HAP-1 (cell line): ENCODE measurements around the gene UGT8.
A peak's percentile ranks its signal among the peaks of the same experiment; 100 is the strongest.
"Not testable (repeated sequence)": the region's sequence is repeated elsewhere in the genome, so short reads cannot be mapped to it uniquely, and the experiment has no call there.

Source experiments
- DNase-seq, 2 experiments: peaks; one replicate each; pipeline ENCODE4 v3.0.0-alpha.2; 2016 to 2020; ENCODE audit warnings: low spot score in 2 of 2
- H3K27me3 ChIP-seq: fragments of 250-450 bp; sonication (Bioruptor Pico); 2 replicates; pipeline ENCODE4 v1.5.1; 2020; ENCODE audit warnings: low read depth, mild to moderate bottlenecking, moderate library complexity
- H3K36me3 ChIP-seq: fragments of 250-450 bp; sonication (Bioruptor Pico); replicated peaks from 2 replicates; pipeline ENCODE4 v1.5.1; 2020; ENCODE audit warnings: mild to moderate bottlenecking
- H3K4me1 ChIP-seq: fragments of 250-450 bp; sonication (Bioruptor Pico); 2 replicates; pipeline ENCODE4 v1.5.1; 2020; ENCODE audit warnings: mild to moderate bottlenecking
- H3K4me3 ChIP-seq: fragments of 250-450 bp; sonication (Bioruptor Pico); 2 replicates; pipeline ENCODE4 v1.5.1; 2020; ENCODE audit warnings: mild to moderate bottlenecking, moderate library complexity
- H3K9me3 ChIP-seq: fragments of 250-450 bp; sonication (Bioruptor Pico); 2 replicates; pipeline ENCODE4 v1.5.1; 2020; ENCODE audit warnings: mild to moderate bottlenecking, moderate library complexity
- in situ Hi-C: fragments of 300-500 bp; cut with MboI; formaldehyde crosslinking; loops from 3 replicates; pipeline ENCODE4 v1.14.3; 2020; ENCODE audit warnings: low sequenced_read_pairs, inconsistent platforms, mixed read lengths

The UGT8 gene

GRCh38 chr4:114636192-114636935 lies 37.8 kb downstream of the UGT8 start:
- in situ Hi-C loops: no loop called here
- Histone ChIP-seq H3K9me3 (no peaks in the 10 kb centered on the region), H3K4me3 (no peak overlapping the region), H3K27me3 (no peaks in the 10 kb centered on the region), H3K4me1 (no peaks in the 10 kb centered on the region), H3K36me3 (no peaks in the 10 kb centered on the region)
- DNase-seq: no peak

DNA sequence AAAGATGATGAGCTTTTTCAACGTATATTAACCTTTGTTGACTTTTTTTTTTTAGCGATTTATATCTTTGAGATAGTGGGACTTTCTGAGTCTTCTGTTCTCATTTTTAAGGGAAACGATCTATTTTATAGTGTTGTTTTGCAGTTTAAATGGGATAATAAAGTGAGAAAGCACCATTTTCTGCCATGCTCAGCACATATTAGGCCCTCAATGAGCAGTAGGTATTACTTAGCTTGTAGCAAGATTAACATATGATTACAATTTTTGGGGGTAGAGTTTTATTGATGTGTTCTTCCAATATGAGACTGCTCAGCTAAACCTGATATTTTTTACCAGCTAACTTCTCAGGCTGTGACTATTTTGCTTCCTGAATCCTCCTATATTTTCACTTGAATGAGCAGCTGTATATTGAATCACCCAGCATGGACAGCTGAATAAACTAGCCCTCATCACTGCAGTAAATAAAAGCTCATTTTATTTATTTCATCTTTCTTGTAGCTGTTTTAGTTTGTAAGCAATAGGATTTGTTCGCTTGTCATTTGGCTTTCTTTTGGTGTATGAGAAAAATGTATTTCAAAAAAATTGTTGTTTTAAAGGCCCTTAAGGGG lies 43.7 kb downstream of the UGT8 start:
- Histone ChIP-seq H3K9me3 (no peaks in the 10 kb centered on the region), H3K36me3 (no peaks in the 10 kb centered on the region), H3K4me3 (no peak overlapping the region), H3K4me1 (no peaks in the 10 kb centered on the region), H3K27me3 (no peaks in the 10 kb centered on the region)
- in situ Hi-C loops: no loop called here
- DNase-seq: no peak

DNA sequence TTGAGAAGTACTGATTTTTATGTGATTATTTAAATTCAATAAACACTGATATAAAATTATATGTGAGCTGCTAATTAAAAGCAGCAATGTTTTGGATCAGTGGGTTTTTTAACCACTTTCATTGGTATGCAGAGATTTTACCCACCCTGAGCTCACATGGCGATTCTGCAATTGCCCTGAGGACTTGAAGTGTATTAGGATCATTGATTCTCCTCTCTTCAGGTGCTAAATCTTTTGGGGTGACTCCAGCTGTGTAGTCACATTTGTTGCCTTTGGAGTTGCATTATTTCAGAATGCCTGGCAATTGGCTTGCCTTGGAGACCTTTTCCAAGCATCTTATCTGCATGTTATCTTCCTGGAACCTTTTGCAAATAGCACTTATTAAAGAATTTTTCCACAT lies 51.3 kb downstream of the UGT8 start:
- Histone ChIP-seq H3K9me3 (no peaks in the 10 kb centered on the region), H3K27me3 (no peaks in the 10 kb centered on the region), H3K36me3 (no peaks in the 10 kb centered on the region), H3K4me3 (no peak overlapping the region), H3K4me1 (no peaks in the 10 kb centered on the region)
- in situ Hi-C loops: loop anchor here (10.0 kb wide), 1 partner anchor 235 kb away; no protein-coding TSS in a partner anchor
- DNase-seq: no peak

DNA sequence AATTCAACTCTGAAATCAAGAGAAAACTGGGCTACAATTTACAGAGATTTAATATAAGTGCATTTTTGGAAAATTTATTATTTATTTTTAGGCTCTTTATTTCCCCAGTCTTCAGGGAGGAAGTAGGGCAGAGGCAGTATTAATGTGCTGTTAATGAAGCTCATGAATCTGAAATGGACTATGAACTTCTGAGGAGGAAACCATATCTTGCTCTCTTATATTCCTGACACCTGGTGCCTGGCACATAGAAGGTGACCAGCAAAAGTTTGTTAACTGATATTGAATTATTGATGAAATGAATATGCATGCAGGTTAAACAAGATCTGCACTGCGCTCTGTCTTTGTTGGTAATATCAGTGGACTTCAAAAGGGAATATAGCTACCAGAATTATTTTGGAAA lies 55.1 kb downstream of the UGT8 start:
- Histone ChIP-seq H3K4me3 (no peak overlapping the region), H3K36me3 (no peaks in the 10 kb centered on the region), H3K9me3 (no peaks in the 10 kb centered on the region), H3K27me3 (no peaks in the 10 kb centered on the region), H3K4me1 (no peaks in the 10 kb centered on the region)
- in situ Hi-C loops: loop anchor here (10.0 kb wide), 1 partner anchor 239 kb away; no protein-coding TSS in a partner anchor
- no peak for DNase-seq

GRCh38 chr4:114654592-114654991 lies 56.0 kb downstream of the UGT8 start:
- no peaks in the 10 kb centered on the region for H3K9me3 ChIP-seq
- no peaks in the 10 kb centered on the region for H3K27me3 ChIP-seq
- H3K4me3 ChIP-seq: no peak overlapping the region
- no peak for DNase-seq
- H3K4me1 ChIP-seq: no peaks in the 10 kb centered on the region
- in situ Hi-C loops: loop anchor here (10.0 kb wide), 1 partner anchor 240 kb away; no protein-coding TSS in a partner anchor
- H3K36me3 ChIP-seq: no peaks in the 10 kb centered on the region

DNA sequence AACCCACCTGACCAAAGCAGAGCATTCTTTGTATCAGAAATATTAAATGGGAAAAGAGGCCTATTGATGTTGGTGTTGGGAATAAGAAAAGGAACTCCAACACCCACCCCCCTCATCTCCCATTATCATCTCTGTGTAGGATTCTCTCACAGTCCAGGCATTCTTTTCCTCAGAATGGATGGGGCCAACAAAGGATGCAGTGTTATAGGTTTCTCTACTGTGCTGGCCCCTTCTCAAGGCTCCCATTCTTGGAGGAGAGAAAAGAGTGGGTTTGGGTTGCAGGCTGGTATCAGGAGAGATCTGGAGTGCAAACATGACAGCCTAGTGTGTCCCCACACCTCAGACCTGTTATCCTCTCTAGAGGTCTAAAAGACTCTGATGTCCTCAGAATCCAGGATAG lies 59.6 kb downstream of the UGT8 start:
- Histone ChIP-seq H3K27me3 (no peaks in the 10 kb centered on the region), H3K36me3 (no peaks in the 10 kb centered on the region), H3K4me1 (no peaks in the 10 kb centered on the region), H3K4me3 (no peak overlapping the region), H3K9me3 (no peaks in the 10 kb centered on the region)
- DNase-seq: no peak
- in situ Hi-C loops: loop anchor here (10.0 kb wide), 1 partner anchor 243 kb away; no protein-coding TSS in a partner anchor

DNA sequence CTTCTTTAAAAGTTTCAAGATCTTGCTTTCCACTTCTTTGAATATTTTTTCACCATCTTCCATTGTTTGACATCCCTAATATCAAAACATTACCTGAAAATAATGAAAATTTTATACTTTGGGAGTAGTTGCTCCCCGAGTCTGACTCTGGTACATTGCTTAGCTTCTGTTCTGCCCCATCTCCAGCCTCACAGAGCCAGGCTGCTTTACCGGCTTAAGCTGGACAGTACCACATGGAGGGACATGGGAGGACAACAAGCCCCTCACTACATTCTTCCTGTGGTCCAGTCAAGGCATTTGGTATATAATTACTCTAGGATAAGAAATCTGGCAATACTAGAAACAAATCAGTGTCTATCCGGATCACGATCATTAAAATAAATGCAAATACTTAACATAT lies 60.2 kb downstream of the UGT8 start:
- H3K4me3 ChIP-seq: no peak overlapping the region
- in situ Hi-C loops: loop anchor here (10.0 kb wide), 1 partner anchor 244 kb away; no protein-coding TSS in a partner anchor
- no peaks in the 10 kb centered on the region for H3K9me3 ChIP-seq
- H3K27me3 ChIP-seq: no peaks in the 10 kb centered on the region
- no peaks in the 10 kb centered on the region for H3K36me3 ChIP-seq
- H3K4me1 ChIP-seq: no peaks in the 10 kb centered on the region
- DNase-seq: no peak

GRCh38 chr4:114659386-114660008 lies 60.9 kb downstream of the UGT8 start:
- in situ Hi-C loops: loop anchor here (10.0 kb wide), 1 partner anchor 245 kb away; no protein-coding TSS in a partner anchor
- no peak overlapping the region for H3K4me3 ChIP-seq
- H3K36me3 ChIP-seq: no peaks in the 10 kb centered on the region
- no peaks in the 10 kb centered on the region for H3K4me1 ChIP-seq
- no peaks in the 10 kb centered on the region for H3K27me3 ChIP-seq
- no peaks in the 10 kb centered on the region for H3K9me3 ChIP-seq
- peak; percentile 70 to 78 for DNase-seq

DNA sequence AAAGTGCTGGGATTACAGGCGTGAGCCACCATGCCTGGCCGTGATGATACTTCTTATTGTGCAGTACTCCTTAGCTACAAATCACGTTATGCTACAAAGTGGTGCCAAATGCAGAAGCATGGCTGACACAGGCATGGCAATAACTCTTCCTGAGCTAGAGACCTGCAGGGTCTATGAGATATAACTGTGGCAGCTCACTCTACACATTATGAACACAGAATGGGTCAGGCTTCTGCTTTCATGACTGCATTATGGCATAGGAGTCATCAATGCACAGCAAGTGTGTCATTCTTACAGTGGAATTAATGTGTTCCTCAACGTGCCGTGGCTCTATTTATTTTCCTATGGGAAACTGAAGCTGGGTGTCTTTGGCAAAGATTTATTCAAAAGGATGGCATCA lies 64.5 kb downstream of the UGT8 start:
- no peak overlapping the region for H3K4me3 ChIP-seq
- H3K36me3 ChIP-seq: no peaks in the 10 kb centered on the region
- no peak for DNase-seq
- H3K9me3 ChIP-seq: no peaks in the 10 kb centered on the region
- H3K27me3 ChIP-seq: no peaks in the 10 kb centered on the region
- in situ Hi-C loops: no loop called here
- no peaks in the 10 kb centered on the region for H3K4me1 ChIP-seq

- in situ Hi-C loops: no loop called here
- no peaks in the 10 kb centered on the region for H3K27me3 ChIP-seq
- no peak for DNase-seq
- H3K36me3 ChIP-seq: no peaks in the 10 kb centered on the region
- no peaks in the 10 kb centered on the region for H3K4me1 ChIP-seq
- H3K4me3 ChIP-seq: no peak overlapping the region
- H3K9me3 ChIP-seq: no peaks in the 10 kb centered on the region
Measured at GRCh38 chr4:114668577-114668976, 70.0 kb downstream of the UGT8 start.

DNA sequence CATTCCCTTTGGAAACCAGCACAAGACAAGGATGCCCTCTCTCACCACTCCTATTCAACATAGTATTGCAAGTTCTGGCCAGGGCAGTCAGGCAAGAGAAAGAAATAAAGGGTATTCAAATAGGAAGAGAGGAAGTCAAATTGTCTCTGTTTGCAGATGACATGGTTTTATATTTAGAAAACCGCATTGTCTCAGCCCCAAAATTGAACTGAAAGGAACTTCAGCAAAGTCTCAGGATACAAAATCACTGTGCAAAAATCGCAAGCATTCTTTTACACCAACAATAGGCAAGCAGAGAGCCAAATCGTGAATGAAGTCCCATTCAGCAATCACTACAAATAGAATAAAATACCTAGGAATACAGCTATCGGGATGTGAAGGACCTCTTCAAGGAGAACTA lies 72.1 kb downstream of the UGT8 start:
- DNase-seq, in situ Hi-C loops, H3K9me3 ChIP-seq, H3K4me1 ChIP-seq, H3K36me3 ChIP-seq, H3K27me3 ChIP-seq, H3K4me3 ChIP-seq: not testable (repeated sequence)

DNA sequence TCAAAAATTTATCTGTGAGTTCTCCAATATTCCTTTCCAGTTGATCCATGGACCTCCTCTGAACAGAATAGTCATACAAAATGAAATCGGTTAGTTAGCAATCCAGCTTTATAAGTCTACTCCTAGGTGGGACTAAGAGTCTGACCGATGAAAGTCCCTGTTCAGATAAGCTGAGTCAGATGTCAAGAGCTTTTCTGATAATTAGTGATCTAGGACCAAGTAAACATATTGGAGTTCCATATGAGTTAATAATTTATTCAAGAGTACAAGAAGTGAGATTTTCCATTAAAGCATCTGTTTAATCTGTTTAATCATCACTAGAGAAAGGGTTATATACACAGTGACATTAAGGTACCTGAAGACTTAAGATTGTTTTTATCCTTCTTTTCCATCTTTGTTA lies 74.7 kb downstream of the UGT8 start:
- DNase-seq: no peak
- in situ Hi-C loops: no loop called here
- Histone ChIP-seq H3K9me3 (no peaks in the 10 kb centered on the region), H3K36me3 (no peaks in the 10 kb centered on the region), H3K4me1 (no peaks in the 10 kb centered on the region), H3K4me3 (no peak overlapping the region), H3K27me3 (no peaks in the 10 kb centered on the region)

- no peaks in the 10 kb centered on the region for H3K4me1 ChIP-seq
- in situ Hi-C loops: no loop called here
- no peaks in the 10 kb centered on the region for H3K36me3 ChIP-seq
- H3K4me3 ChIP-seq: no peak overlapping the region
- H3K9me3 ChIP-seq: no peaks in the 10 kb centered on the region
- H3K27me3 ChIP-seq: no peaks in the 10 kb centered on the region
- no peak for DNase-seq
Measured at GRCh38 chr4:114674080-114674479, 75.5 kb downstream of the UGT8 start.

DNA sequence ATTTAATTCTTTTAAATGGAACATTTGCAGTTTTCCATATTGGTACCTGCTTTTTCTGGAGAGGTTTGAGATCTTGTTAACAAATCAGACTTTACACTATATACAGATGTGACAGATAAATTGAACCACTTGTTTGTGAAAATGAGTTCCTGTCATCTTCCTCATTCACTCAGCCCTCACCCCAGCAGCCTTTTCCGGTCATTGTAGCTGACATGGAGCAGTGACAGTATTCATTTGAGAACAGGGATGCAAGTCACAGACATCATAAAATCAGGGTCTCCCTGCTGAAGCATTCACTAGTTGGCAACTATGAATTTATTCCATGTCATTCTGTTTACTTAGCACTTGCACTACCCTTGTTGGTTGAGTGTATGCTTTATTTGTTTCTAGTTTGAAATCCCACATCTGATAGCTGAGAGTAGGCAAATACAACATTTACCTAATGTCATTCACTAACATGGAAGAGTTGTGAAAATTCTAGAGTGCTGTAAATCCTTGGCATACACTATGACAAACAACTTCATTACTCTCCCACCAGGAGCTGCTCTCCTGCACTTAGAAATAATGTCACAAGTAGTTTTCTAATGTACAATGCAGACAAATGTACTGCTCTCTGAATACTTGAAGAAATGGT lies 78.9 kb downstream of the UGT8 start:
- in situ Hi-C loops: no loop called here
- H3K4me1 ChIP-seq: no peaks in the 10 kb centered on the region

More for the DNA sequence above, 78.9 kb downstream of the UGT8 start:
- Histone ChIP-seq H3K4me3 (no peak overlapping the region), H3K36me3 (no peaks in the 10 kb centered on the region), H3K9me3 (no peaks in the 10 kb centered on the region), H3K27me3 (no peaks in the 10 kb centered on the region)
- DNase-seq: no peak
